IPS-NIHi7 (cell line): ENCODE results near the gene RFFL.
"Not testable (repeated sequence)": the region's sequence is repeated elsewhere in the genome, so short reads cannot be mapped to it uniquely, and the experiment has no call there.

ENCODE experiments used
- DNase-seq: peaks from one replicate; pipeline ENCODE4 v3.0.0; 2012; ENCODE audit warnings: mixed read lengths; ENCODE audit errors: extremely low spot score

Gene RFFL

GRCh38 chr17:35063514-35064223 lies at the start of gene RFFL:
Gene RFFL (minus strand): TSS chr17:35063707. CDS start chr17:35026553, 37,154 bp downstream.
- DNase-seq: peak; percentile 92

GRCh38 chr17:35110791-35111190 lies 47.3 kb upstream of the RFFL start:
- not testable (repeated sequence) for DNase-seq

- DNase-seq: no peak
Observed at GRCh38 chr17:35104844-35105450, 41.4 kb upstream of the RFFL start.

GRCh38 chr17:35103271-35103670 lies 39.8 kb upstream of the RFFL start:
- no peak for DNase-seq

GRCh38 chr17:35101725-35102124 lies 38.2 kb upstream of the RFFL start:
- DNase-seq: no peak

GRCh38 chr17:35101036-35101435 lies 37.5 kb upstream of the RFFL start:
- DNase-seq: no peak

- no peak for DNase-seq
Observed at GRCh38 chr17:35099908-35100307, 36.4 kb upstream of the RFFL start.

GRCh38 chr17:35097776-35098175 lies 34.3 kb upstream of the RFFL start:
- no peak for DNase-seq

- DNase-seq: no peak
Observed at GRCh38 chr17:35095741-35096140, 32.2 kb upstream of the RFFL start.

GRCh38 chr17:35094902-35095301 lies 31.4 kb upstream of the RFFL start:
- DNase-seq: no peak

GRCh38 chr17:35090707-35091106 lies 27.2 kb upstream of the RFFL start:
- DNase-seq: not testable (repeated sequence)

GRCh38 chr17:35089586-35090296 lies 26.2 kb upstream of the RFFL start:
- peak; percentile 55 for DNase-seq

GRCh38 chr17:35088881-35089585 lies 25.5 kb upstream of the RFFL start:
- peak; percentile 87 for DNase-seq

GRCh38 chr17:35088356-35088880 lies 24.9 kb upstream of the RFFL start:
- DNase-seq: peak; percentile 20

- no peak for DNase-seq
Observed at GRCh38 chr17:35087731-35088355, 24.3 kb upstream of the RFFL start.

GRCh38 chr17:35086931-35087573 lies 23.5 kb upstream of the RFFL start:
- DNase-seq: no peak

- no peak for DNase-seq
Observed at GRCh38 chr17:35086164-35086563, 22.7 kb upstream of the RFFL start.

- no peak for DNase-seq
Observed at GRCh38 chr17:35084987-35085386, 21.5 kb upstream of the RFFL start.

GRCh38 chr17:35083071-35083470 lies 19.6 kb upstream of the RFFL start:
- DNase-seq: no peak

GRCh38 chr17:35082073-35082657 lies 18.7 kb upstream of the RFFL start:
- no peak for DNase-seq

GRCh38 chr17:35081638-35082037 lies 18.1 kb upstream of the RFFL start:
- no peak for DNase-seq
